PFSK-1 (cell line): ENCODE data around the gene ACAD9.

Experiments used
- FOXP2 ChIP-seq: optimal IDR thresholded peaks from 2 replicates; pipeline ENCODE3; 2011; ENCODE audit warnings: borderline replicate concordance, control low read depth, inconsistent platforms; ENCODE audit not compliant: insufficient read depth; ENCODE audit errors: extremely low read length, extremely low read depth
- POLR2AphosphoS5 ChIP-seq: IDR thresholded peaks from 2 replicates; pipeline ENCODE4 v1.6.1; 2012; ENCODE audit warnings: low read depth, mild to moderate bottlenecking, control low read depth, low read length, moderate library complexity
- SIN3A ChIP-seq: IDR thresholded peaks from 2 replicates; pipeline ENCODE4 v1.6.1; 2012; ENCODE audit warnings: mild to moderate bottlenecking, low read length, moderate library complexity, borderline replicate concordance; ENCODE audit not compliant: insufficient read depth
- TAF1 ChIP-seq: IDR thresholded peaks from 2 replicates; pipeline ENCODE4 v1.6.1; 2012; ENCODE audit warnings: low read length, control low read depth, borderline replicate concordance; ENCODE audit not compliant: insufficient read depth
- TF ChIP-seq, protein P1 (sequence below), 2 experiments: IDR thresholded peaks; 2 replicates each; pipeline versions ENCODE4 v1.6.1 to v1.8.0; 2011 to 2012; ENCODE audit warnings: low read depth in 2 of 2, low read length in 2 of 2, control low read depth in 1 of 2, inconsistent platforms in 1 of 2, mild to moderate bottlenecking in 1 of 2, moderate library complexity in 1 of 2; ENCODE audit not compliant: insufficient read depth in 1 of 2

DNA sequence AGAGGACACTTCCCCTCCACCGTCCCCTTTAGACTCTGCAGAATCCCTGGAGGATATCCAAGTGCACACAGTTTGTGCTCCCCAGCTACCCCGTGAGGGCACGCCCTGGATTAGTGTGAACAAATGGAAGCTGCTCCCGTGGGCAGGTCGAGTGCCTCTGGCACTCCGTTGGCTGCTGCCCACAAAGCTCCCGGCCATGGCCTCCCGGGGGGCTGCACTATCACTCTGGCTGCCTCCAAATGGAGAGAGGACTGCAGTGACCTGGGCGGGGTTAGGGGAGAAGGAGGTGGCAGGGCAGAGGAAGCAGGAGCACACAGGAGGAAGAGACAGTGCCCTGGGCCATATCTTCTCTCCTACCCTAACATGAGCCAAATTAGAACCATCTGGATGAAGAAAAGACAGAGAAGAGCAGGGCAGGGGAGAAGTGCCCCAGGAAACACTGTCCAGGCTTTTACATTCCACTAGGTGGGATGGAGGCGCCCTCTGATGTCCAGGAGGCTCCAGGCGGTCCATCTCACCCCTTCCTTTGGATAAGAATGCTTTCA is 29.4 kb upstream of the ACAD9 start:
- TF ChIP-seq, protein P1, sequence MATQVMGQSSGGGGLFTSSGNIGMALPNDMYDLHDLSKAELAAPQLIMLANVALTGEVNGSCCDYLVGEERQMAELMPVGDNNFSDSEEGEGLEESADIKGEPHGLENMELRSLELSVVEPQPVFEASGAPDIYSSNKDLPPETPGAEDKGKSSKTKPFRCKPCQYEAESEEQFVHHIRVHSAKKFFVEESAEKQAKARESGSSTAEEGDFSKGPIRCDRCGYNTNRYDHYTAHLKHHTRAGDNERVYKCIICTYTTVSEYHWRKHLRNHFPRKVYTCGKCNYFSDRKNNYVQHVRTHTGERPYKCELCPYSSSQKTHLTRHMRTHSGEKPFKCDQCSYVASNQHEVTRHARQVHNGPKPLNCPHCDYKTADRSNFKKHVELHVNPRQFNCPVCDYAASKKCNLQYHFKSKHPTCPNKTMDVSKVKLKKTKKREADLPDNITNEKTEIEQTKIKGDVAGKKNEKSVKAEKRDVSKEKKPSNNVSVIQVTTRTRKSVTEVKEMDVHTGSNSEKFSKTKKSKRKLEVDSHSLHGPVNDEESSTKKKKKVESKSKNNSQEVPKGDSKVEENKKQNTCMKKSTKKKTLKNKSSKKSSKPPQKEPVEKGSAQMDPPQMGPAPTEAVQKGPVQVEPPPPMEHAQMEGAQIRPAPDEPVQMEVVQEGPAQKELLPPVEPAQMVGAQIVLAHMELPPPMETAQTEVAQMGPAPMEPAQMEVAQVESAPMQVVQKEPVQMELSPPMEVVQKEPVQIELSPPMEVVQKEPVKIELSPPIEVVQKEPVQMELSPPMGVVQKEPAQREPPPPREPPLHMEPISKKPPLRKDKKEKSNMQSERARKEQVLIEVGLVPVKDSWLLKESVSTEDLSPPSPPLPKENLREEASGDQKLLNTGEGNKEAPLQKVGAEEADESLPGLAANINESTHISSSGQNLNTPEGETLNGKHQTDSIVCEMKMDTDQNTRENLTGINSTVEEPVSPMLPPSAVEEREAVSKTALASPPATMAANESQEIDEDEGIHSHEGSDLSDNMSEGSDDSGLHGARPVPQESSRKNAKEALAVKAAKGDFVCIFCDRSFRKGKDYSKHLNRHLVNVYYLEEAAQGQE (IDR thresholded peaks at IDR 0.05; ENCODE audit: insufficient read depth in 1 of 2, low read depth in 2 of 2, low read length in 2 of 2): no peak
- TF ChIP-seq POLR2AphosphoS5 (no peak), SIN3A (no peak), TAF1 (no peak), FOXP2 (no peak)
